GM12891 (cell line): ENCODE measurements around the gene AP1AR.

Experiments used
- POLR2A ChIP-seq: IDR thresholded peaks from 2 replicates; pipeline ENCODE4 v1.6.1; 2011; ENCODE audit warnings: low read depth, low read length, control low read depth
- POLR2AphosphoS5 ChIP-seq: IDR thresholded peaks from 2 replicates; pipeline ENCODE4 v1.6.1; 2011; ENCODE audit warnings: low read depth, low read length, control low read depth
- TAF1 ChIP-seq: IDR thresholded peaks from 2 replicates; pipeline ENCODE4 v1.6.1; 2011; ENCODE audit warnings: low read depth, low read length, control low read depth

DNA sequence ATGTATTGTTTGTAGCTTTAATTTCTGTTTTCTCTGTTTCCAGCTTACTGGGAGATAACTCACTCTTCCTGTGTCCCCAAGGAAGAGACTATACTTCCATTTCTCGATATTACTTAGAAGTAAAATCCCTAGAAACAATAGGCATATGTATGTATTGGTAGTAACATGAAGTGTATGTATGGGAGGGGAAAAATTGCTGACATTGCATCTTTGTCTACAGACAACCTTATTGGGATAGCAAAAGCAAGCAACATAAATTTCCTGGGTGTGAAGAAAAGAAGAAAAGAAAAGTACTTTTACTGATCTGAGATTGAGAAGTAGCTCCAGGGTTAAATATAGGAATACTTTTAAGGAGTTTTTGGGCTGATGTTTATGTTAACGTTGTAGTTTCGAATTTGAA lies 15.4 kb downstream of the AP1AR start:
- TF ChIP-seq POLR2A: no peak
- no peak for TF ChIP-seq POLR2AphosphoS5
- no peak for TF ChIP-seq TAF1
